ENCODE results near the gene ANKRD29.

Gene ANKRD29

GRCh38 chr18:23552505-23552904 is 110.2 kb downstream of the ANKRD29 start:
- DNase-seq: no peak

- DNase-seq: no peak
Measured at GRCh38 chr18:23551978-23552377, 110.7 kb downstream of the ANKRD29 start.

GRCh38 chr18:23550898-23551297 is 111.8 kb downstream of the ANKRD29 start:
- no peak for DNase-seq
